ENCODE results near the gene SLC25A34.

The SLC25A34 gene

DNA sequence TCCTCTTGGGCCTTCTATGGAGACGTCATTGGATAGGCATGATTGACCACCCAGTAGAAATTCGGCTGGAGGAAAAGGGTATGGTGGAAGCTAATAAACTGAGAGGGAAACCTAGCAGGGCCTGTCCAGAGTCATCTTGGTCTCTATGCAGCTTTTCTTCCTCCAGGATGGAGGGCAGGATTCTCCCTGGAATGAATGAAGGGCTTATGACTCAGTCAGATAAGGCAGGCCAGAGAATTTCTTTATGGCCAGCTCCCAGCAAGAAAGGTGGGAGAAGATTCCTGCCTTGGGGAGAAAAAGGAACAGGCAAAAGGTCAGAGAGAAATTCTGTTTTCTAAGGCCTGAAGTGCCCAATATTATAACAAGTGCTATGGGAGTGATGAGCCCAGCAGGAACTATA lies 39.6 kb downstream of the SLC25A34 start:
- no peak for DNase-seq (ENCODE audit: low read depth)

GRCh38 chr1:15777909-15778707 lies 42.0 kb downstream of the SLC25A34 start:
- DNase-seq (ENCODE audit: low read depth) = no peak

GRCh38 chr1:15785683-15786082 lies 49.6 kb downstream of the SLC25A34 start:
- DNase-seq (ENCODE audit: low read depth) = no peak

DNA sequence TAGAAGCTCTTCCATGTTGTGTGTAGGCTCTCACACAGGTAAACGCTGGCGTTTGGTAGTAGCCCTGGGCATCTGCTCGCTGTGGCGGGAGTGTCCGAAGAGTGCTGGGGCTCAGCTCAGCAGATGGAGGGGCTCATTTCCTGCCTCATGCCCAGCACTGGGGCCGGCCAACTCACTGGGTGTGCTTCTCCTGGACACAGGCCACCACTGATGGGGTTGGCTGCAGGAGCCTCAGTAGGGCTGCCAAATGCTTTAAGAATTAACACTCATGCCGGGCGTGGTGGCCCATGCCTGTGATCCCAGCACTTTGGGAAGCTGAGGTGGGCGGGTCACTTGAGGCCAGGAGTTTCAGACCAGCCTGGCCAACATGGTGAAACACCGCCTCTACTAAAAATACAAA lies 50.5 kb downstream of the SLC25A34 start:
- no peak for DNase-seq (ENCODE audit: low read depth)

- no peak for DNase-seq (ENCODE audit: low read depth)
Observed at GRCh38 chr1:15788624-15789301, 52.7 kb downstream of the SLC25A34 start.

Data from CMK (cell line).